IPS-NIHi7 (cell line): Measurements from ENCODE around the gene IL21R.
A peak's percentile ranks its signal among the peaks of the same experiment; 100 is the strongest.

Experiments used
- DNase-seq: peaks from one replicate; pipeline ENCODE4 v3.0.0; 2012; ENCODE audit warnings: mixed read lengths; ENCODE audit errors: extremely low spot score

IL21R gene

GRCh38 chr16:27485126-27485525, 83.2 kb downstream of the IL21R start:
- no peak for DNase-seq

- DNase-seq, result no peak
Measured at GRCh38 chr16:27485811-27486210, 83.8 kb downstream of the IL21R start.

DNA sequence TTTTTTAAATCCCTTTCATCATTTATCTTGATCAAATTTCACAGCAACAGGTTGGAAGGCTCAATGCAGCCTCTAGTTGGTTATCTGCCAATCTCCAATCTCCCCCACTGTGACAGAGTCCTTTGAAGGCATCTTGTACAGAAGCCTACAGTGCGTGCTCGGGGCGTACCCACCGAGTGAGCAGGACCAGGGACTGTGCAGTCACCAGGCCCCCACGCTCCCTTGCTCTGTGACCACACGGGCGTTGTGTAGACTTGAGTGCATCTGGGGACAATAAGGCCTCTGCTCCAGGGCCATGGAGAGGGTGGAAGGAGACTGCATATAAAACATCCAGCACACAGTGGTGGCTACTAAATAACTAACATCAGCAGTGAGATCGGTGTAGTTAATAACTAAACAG, 84.4 kb downstream of the IL21R start:
- no peak for DNase-seq

DNA sequence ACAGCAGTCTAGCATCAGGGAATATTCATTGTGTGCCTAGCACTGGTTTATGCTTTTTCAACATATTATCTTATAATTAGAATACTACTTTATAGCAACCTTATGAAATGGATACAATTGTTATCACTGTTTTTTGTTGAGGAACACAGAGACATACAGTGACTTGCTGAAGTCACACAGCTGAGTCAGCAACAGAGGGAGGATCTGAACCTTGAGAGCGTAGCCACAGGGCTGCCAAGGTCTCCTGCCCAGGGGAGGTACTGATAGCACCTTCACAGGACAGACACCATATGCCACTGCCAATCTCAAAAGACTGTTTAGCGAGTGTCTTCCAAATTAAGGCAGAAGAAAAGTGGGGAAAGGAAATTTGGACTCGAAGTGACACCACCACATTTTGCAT, 84.8 kb downstream of the IL21R start:
- no peak for DNase-seq

DNA sequence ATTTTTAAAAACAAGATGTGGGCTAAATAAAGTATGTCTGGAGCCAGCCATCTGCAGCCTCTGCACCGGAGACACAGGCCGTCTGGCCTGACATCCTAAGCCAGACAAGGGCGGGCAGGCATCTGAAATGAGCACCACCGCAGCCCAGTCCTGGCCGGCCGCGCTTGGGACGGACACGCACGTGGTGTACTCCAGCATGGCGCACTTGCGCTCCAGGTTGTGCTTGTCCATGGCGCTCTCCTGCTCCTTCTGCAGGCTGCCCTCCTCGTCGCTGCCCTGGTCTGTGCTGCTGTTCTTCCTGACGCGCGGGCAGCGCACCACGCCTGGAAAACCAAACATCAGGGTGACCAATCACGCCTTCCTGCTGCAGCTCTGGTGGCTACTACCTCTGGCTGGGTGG, 87.4 kb downstream of the IL21R start:
- DNase-seq, result no peak

DNA sequence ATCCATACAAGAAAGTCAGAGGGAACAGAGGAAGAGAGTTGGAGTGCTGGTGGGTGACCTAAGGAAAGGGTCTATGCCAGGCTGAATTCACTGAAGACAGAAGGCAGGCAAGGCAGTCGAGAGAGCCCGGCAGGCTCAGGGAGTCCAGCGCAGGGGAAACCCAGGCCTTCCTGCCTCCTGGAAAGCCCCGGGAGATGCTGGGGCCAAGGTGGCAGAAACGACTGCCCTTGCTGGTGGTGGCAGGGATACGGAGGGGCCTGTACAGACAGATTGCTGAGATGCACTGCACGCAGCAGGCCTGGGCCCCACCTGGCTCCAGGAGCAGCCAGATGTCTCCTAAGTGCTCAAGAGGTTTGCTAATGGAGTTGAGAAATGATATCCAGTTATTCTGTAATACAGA, 87.9 kb downstream of the IL21R start:
- no peak for DNase-seq

- DNase-seq, result no peak
Measured at GRCh38 chr16:27491894-27492587, 90.1 kb downstream of the IL21R start.

- DNase-seq, result peak; percentile 29
Measured at GRCh38 chr16:27492588-27492979, 90.6 kb downstream of the IL21R start.

DNA sequence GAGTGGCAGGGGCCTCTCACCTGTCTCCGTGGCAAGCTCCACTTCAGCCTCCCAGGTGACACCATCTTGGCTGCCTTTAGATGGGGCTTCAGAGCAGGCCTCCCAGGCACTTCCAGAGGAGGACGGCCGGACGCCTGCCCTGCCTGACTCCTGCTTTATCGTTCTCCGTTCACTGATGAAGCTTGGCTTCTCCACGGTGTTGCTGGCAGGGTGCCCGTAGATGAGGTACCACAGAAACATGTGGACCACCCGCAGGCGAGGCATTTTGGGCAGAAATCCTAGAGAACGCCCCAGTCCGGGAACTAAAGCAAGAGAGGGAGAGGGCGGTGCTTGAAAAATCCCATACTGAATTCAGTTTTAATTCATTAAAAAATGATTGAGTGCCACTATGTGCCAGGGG, 93.2 kb downstream of the IL21R start:
- no peak for DNase-seq

DNA sequence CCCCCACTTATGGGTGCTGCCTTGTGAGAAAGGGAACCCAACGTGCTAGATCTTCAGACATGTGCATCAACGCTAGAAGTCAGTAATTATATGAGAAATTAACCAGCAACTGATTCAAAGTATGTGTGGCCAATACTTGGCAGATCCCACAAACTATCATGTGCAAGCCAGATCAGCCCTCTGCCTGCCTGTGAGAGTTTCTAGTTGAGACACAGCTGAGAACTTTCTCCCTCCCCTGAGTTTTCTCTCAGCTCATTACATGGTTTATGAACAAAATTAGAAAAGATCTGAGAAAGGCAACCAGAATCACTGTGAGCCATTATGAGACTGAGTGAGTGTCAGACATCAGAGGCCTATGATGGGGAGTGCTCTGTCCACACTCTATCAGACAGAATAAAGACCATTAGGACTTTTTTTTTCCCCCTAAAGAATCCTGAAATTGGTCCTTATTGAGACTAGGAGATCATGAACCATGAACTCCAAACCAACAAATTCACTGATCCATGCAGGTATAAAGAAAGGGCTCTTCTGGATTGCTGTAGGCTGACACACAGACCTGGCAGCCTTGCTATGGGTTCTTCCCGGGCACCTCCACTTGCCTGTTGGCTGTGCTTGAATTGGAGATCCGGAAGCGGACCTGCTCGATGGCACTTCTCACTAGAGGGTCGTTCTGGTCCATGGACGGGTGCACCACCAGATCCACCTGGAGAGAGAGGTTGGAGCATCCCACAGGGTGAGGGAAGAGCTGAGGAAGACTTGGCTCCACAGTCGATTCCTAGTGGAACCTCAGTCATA, 96.3 kb downstream of the IL21R start:
- DNase-seq, result no peak

DNA sequence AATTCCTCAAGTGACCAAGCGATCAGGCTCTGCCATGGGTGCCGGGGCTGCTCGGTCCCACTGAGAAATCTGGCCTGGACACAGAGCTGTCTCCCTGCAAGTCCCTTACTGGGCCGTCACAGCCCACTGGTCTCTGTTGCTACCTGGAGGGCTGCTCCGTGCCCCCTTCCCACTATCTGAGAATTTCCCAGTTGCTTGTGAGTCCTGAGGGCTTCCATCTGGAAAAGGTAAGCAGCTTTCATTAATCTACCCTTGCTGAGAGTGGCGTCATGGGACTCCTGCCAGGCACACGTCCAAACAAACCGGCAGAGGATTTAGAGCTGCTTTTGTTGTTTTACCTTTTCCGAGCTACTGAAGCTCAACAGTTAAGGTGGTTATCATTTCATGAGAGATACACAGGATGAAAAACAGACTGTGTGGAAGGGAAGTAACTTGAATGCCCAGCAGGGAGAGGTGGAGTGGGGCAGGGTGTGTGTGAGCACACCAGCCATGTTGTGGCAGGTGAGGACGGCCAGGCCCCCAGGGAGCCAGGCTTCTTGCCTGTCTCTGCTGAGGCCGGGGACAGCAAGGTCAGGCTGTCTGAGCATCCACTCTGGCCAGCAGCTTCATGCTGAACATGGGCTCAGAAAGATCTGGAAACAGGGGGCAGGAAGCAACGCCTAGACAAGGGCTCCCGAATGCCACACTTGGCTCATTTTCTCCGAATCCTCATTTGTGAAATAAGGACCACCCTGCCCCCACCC, 97.1 kb downstream of the IL21R start:
- no peak for DNase-seq

- DNase-seq, result no peak
Measured at GRCh38 chr16:27499659-27500055, 97.7 kb downstream of the IL21R start.

GRCh38 chr16:27500801-27501200, 98.8 kb downstream of the IL21R start:
- no peak for DNase-seq
